ENCODE results near the gene HRH2.

Gene HRH2

DNA sequence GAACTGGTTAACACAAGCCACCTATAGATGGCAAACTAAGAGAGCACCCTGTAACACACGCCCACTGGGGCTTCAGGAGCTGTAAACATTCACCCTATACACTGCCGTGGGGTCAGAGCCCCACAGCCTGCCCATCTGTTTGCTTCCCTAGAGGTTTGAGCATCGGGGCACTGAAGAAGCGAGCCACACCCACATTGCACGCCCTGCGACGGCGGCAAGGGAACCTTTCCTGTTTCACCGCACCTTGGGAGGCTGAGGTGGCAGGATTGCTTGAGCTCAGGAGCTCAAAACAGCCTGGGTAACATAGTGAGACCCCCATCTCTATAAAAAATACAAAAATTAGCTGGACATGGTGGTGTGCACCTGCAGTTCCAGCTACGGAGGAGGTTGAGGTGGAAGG is 76.6 kb downstream of the HRH2 start:
- no peak overlapping the region for H3K9ac ChIP-seq (ENCODE audit: low read depth in 1 of 2, low read length in 2 of 2)
- H3K36me3 ChIP-seq (ENCODE audit: control insufficient read depth in 1 of 2, insufficient read depth in 2 of 2, low read length in 2 of 2) = no peaks in the 10 kb centered on the region
- H3K9me3 ChIP-seq (ENCODE audit: control insufficient read depth in 1 of 2, low read length in 2 of 2) = no peaks in the 10 kb centered on the region
- H3K4me3 ChIP-seq (ENCODE audit: low read depth in 1 of 2, low read length in 2 of 2) = no peak overlapping the region
- peaks cover 0 to 7% of the 10 kb centered on the region in 2 donors for H3K4me1 ChIP-seq (ENCODE audit: control insufficient read depth in 1 of 2, insufficient read depth in 2 of 2, low read length in 2 of 2)
- no peak overlapping the region for H3K27ac ChIP-seq (ENCODE audit: low read depth, low read length)
- peaks cover 3 to 5% of the 10 kb centered on the region in 2 donors for H3K27me3 ChIP-seq (ENCODE audit: control insufficient read depth in 1 of 2, insufficient read depth in 2 of 2, low read length in 2 of 2)

DNA sequence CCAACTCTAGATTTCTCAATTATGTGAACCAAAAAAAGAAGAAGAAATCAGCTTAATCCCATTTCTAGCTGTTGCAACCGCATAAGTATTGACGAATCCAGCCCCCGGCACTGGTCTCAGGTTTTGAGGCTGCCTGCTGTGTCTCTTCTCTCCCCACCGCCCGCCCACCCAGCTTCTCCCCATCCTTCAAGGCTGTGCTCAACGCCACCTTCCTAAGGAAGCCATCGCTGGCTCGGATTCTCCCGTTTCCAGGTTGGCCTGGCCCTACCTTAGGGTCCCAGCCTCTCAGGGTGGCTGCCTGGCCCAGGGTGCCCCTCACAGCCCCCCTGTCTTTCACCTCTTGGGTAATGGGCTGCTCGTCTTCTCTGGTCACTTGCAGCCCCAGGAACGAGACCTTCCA is 77.8 kb downstream of the HRH2 start:
- Histone ChIP-seq H3K36me3 (ENCODE audit: control insufficient read depth in 1 of 2, insufficient read depth in 2 of 2, low read length in 2 of 2) (no peaks in the 10 kb centered on the region), H3K9me3 (ENCODE audit: control insufficient read depth in 1 of 2, low read length in 2 of 2) (no peaks in the 10 kb centered on the region), H3K9ac (ENCODE audit: low read depth in 1 of 2, low read length in 2 of 2) (no peak overlapping the region), H3K27ac (ENCODE audit: low read depth, low read length) (no peak overlapping the region), H3K4me3 (ENCODE audit: low read depth in 1 of 2, low read length in 2 of 2) (no peak overlapping the region), H3K27me3 (ENCODE audit: control insufficient read depth in 1 of 2, insufficient read depth in 2 of 2, low read length in 2 of 2) (peaks cover 0 to 5% of the 10 kb centered on the region in 2 donors), H3K4me1 (ENCODE audit: control insufficient read depth in 1 of 2, insufficient read depth in 2 of 2, low read length in 2 of 2) (no peaks in the 10 kb centered on the region)

DNA sequence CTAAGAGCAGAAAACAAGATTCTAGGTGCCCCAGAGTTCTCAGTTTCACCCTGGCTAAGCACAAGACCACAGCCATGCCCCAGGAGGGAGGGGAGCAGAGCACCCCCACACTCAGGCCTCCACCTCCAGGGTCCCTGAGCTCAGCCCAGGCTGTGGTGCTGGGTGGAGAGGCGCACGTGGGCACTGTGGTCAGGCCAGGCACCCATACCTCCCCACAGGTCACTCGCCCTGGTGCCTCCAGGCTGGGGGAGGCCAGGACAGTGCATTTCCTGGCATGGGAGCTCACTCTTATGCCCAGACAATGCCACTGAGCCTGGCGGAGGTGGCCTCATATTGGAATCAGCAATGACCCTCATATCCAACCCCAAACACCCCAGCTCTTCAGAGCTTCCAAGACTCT is 78.8 kb downstream of the HRH2 start:
- H3K36me3 ChIP-seq (ENCODE audit: control insufficient read depth in 1 of 2, insufficient read depth in 2 of 2, low read length in 2 of 2) = no peaks in the 10 kb centered on the region
- H3K27ac ChIP-seq (ENCODE audit: low read depth, low read length) = no peak overlapping the region
- H3K4me1 ChIP-seq (ENCODE audit: control insufficient read depth in 1 of 2, insufficient read depth in 2 of 2, low read length in 2 of 2) = no peaks in the 10 kb centered on the region
- no peak overlapping the region for H3K4me3 ChIP-seq (ENCODE audit: low read depth in 1 of 2, low read length in 2 of 2)
- H3K9ac ChIP-seq (ENCODE audit: low read depth in 1 of 2, low read length in 2 of 2) = no peak overlapping the region
- H3K9me3 ChIP-seq (ENCODE audit: control insufficient read depth in 1 of 2, low read length in 2 of 2) = no peaks in the 10 kb centered on the region
- peaks cover 0 to 5% of the 10 kb centered on the region in 2 donors for H3K27me3 ChIP-seq (ENCODE audit: control insufficient read depth in 1 of 2, insufficient read depth in 2 of 2, low read length in 2 of 2)

DNA sequence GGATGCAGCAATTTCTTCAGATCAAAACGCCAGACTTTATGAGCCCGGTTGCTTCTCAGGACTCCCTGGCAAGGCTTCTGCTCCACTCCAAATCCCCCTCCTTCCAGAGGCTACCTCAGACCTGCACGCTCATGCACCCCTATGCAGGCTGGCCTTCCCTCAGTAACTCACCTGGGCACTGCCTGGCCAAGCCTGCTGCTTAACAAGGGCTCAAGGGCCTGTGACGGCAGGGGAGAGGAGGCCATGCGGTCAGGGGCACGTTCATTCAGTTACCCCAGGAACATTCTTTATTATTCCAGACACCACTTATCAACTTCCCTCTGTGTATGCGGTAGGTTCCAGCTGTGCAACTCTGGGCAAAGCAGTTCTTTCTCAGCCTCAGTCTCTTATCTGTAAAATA is 79.6 kb downstream of the HRH2 start:
- Histone ChIP-seq H3K4me3 (ENCODE audit: low read depth in 1 of 2, low read length in 2 of 2) (no peak overlapping the region), H3K9ac (ENCODE audit: low read depth in 1 of 2, low read length in 2 of 2) (no peak overlapping the region), H3K27me3 (ENCODE audit: control insufficient read depth in 1 of 2, insufficient read depth in 2 of 2, low read length in 2 of 2) (peaks cover 0 to 5% of the 10 kb centered on the region in 2 donors)

DNA sequence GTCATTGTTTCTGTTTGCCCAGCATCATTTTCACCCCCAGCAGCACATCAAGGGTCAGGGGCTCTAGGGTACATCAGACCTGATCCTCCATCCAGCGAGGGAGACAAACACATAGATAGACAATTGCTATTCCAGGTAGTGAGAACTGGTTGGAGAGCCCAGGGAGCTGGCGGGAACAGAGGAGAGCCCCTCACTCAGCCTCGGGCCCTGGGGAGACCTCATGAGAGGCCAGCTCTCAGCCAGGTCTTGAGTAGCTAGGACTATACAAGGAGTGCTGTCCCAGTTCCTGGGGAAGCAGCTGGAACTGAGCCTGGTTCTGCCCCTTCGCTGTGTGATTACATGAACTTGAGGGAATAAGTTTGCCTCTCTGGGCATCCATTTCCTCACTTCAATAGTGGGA is 80.3 kb downstream of the HRH2 start:
- H3K9ac ChIP-seq (ENCODE audit: low read depth in 1 of 2, low read length in 2 of 2) = no peak overlapping the region
- H3K27ac ChIP-seq (ENCODE audit: low read depth, low read length) = no peak overlapping the region
- peaks cover 0 to 5% of the 10 kb centered on the region in 2 donors for H3K27me3 ChIP-seq (ENCODE audit: control insufficient read depth in 1 of 2, insufficient read depth in 2 of 2, low read length in 2 of 2)
- H3K4me1 ChIP-seq (ENCODE audit: control insufficient read depth in 1 of 2, insufficient read depth in 2 of 2, low read length in 2 of 2) = no peaks in the 10 kb centered on the region
- H3K4me3 ChIP-seq (ENCODE audit: low read depth in 1 of 2, low read length in 2 of 2) = no peak overlapping the region
- no peaks in the 10 kb centered on the region for H3K36me3 ChIP-seq (ENCODE audit: control insufficient read depth in 1 of 2, insufficient read depth in 2 of 2, low read length in 2 of 2)
- H3K9me3 ChIP-seq (ENCODE audit: control insufficient read depth in 1 of 2, low read length in 2 of 2) = no peaks in the 10 kb centered on the region

More for the DNA sequence above, 79.6 kb downstream of the HRH2 start:
- Histone ChIP-seq H3K27ac (ENCODE audit: low read depth, low read length) (no peak overlapping the region), H3K36me3 (ENCODE audit: control insufficient read depth in 1 of 2, insufficient read depth in 2 of 2, low read length in 2 of 2) (no peaks in the 10 kb centered on the region), H3K4me1 (ENCODE audit: control insufficient read depth in 1 of 2, insufficient read depth in 2 of 2, low read length in 2 of 2) (no peaks in the 10 kb centered on the region), H3K9me3 (ENCODE audit: control insufficient read depth in 1 of 2, low read length in 2 of 2) (no peaks in the 10 kb centered on the region)

DNA sequence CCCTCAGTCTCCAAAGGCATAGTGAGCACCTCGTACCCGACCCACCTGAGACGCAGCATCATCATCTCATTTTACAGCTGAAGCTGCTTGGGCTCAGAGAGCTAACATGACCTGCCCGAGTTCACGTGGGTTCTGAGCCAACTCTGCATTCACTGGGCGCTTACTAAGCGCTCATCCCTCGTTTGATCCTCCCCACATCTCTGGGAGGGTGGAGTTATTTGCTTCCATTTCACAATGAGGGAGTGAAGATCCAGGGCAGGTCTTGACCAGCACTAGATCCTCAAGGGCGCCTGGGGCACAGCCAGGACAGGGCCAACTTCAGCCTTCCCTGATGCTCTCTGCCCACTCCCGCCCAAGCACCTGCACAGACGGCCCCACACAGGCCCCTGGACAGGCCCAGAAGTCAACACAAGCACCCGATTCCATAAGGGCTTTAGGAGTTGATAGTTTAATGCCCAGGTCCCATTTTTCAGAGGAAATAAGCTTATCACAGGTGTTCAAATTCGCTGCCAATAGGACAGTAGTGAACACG is 80.8 kb downstream of the HRH2 start:
- no peak overlapping the region for H3K27ac ChIP-seq (ENCODE audit: low read depth, low read length)
- H3K36me3 ChIP-seq (ENCODE audit: control insufficient read depth in 1 of 2, insufficient read depth in 2 of 2, low read length in 2 of 2) = no peaks in the 10 kb centered on the region
- no peaks in the 10 kb centered on the region for H3K4me1 ChIP-seq (ENCODE audit: control insufficient read depth in 1 of 2, insufficient read depth in 2 of 2, low read length in 2 of 2)
- no peaks in the 10 kb centered on the region for H3K9me3 ChIP-seq (ENCODE audit: control insufficient read depth in 1 of 2, low read length in 2 of 2)
- H3K4me3 ChIP-seq (ENCODE audit: low read depth in 1 of 2, low read length in 2 of 2) = no peak overlapping the region
- H3K9ac ChIP-seq (ENCODE audit: low read depth in 1 of 2, low read length in 2 of 2) = no peak overlapping the region
- H3K27me3 ChIP-seq (ENCODE audit: control insufficient read depth in 1 of 2, insufficient read depth in 2 of 2, low read length in 2 of 2) = peaks cover 0 to 5% of the 10 kb centered on the region in 2 donors

DNA sequence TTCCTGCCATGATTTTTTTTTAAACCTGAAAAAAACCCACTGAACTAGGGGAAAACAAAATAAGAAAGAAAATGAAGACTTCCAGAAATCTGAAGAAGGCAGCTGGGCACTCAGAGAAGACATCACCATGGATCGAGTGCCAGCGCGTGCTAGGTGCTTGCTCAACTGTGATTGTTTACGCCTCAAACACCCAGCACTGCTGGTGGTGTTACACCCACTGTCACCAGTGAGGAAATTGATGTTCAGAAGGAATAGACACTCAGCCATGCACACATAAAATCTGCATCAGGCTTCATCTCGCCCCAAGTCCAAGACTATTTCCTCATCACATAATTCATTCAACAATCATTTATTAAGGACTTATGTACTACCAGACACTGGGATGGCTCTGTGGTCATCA is 82.1 kb downstream of the HRH2 start:
- H3K27ac ChIP-seq (ENCODE audit: low read depth, low read length) = no peak overlapping the region
- no peaks in the 10 kb centered on the region for H3K36me3 ChIP-seq (ENCODE audit: control insufficient read depth in 1 of 2, insufficient read depth in 2 of 2, low read length in 2 of 2)
- H3K9ac ChIP-seq (ENCODE audit: low read depth in 1 of 2, low read length in 2 of 2) = no peak overlapping the region
- H3K4me3 ChIP-seq (ENCODE audit: low read depth in 1 of 2, low read length in 2 of 2) = no peak overlapping the region
- peaks cover 3 to 5% of the 10 kb centered on the region in 2 donors for H3K27me3 ChIP-seq (ENCODE audit: control insufficient read depth in 1 of 2, insufficient read depth in 2 of 2, low read length in 2 of 2)
- H3K9me3 ChIP-seq (ENCODE audit: control insufficient read depth in 1 of 2, low read length in 2 of 2) = no peaks in the 10 kb centered on the region
- H3K4me1 ChIP-seq (ENCODE audit: control insufficient read depth in 1 of 2, insufficient read depth in 2 of 2, low read length in 2 of 2) = no peaks in the 10 kb centered on the region

DNA sequence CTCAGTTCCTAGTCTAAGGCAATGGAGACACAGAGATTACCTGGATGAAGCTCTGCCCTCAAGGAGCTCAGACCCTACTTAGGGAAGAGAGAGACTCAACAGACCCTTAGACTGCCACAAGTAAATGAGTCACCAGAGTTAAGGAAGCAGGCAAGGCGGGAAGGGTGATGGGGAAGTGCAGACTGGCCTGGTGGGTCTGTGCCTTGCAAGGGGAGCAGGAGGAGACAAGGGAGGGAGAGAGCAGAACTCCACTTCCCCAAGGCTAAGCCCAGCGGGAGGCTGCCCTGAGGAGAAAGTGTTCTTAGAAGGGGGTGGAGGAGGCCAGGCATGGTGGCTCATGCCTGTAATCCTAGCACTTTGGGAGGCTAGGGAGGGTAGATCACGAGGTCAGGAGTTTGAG is 83.7 kb downstream of the HRH2 start:
- Histone ChIP-seq H3K36me3 (ENCODE audit: control insufficient read depth in 1 of 2, insufficient read depth in 2 of 2, low read length in 2 of 2) (no peaks in the 10 kb centered on the region), H3K27me3 (ENCODE audit: control insufficient read depth in 1 of 2, insufficient read depth in 2 of 2, low read length in 2 of 2) (peaks cover 3 to 5% of the 10 kb centered on the region in 2 donors), H3K9ac (ENCODE audit: low read depth in 1 of 2, low read length in 2 of 2) (no peak overlapping the region), H3K4me1 (ENCODE audit: control insufficient read depth in 1 of 2, insufficient read depth in 2 of 2, low read length in 2 of 2) (no peaks in the 10 kb centered on the region), H3K4me3 (ENCODE audit: low read depth in 1 of 2, low read length in 2 of 2) (no peak overlapping the region), H3K9me3 (ENCODE audit: control insufficient read depth in 1 of 2, low read length in 2 of 2) (no peaks in the 10 kb centered on the region), H3K27ac (ENCODE audit: low read depth, low read length) (no peak overlapping the region)

DNA sequence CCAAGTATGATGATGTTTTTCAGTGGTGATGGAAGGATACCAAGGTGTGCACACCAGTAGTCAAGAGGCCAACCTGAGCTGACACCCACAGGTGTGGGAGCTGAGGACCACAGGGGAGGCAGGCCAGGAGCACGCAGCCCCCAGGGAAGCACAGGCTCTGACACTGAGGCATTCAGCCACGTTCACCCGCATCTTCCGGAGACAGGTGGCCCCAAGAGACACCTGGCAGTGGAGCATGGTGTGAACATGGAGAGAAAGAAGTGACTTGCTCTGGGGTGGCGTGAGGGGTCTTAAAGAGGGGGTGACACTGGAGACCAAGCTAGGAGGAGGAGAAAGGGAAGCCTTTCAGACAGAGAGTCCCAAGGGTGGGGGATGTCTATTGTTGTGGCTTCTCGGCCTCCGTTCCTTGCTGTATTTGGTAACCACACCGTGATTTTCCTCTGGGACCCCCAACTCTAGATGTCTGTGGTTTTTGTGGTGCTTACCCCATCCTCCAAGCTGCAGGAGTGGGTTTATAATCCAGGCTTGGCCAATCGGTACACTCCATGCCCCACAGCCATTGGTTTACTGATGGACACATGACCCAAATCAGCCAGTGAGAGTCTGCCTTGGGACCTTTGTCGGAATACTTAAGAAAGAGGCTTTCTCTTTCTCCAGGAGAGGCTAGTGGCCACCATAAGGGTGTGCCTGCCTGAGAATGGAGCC is 84.6 kb downstream of the HRH2 start:
- Histone ChIP-seq H3K27ac (ENCODE audit: low read depth, low read length) (no peak overlapping the region), H3K4me1 (ENCODE audit: control insufficient read depth in 1 of 2, insufficient read depth in 2 of 2, low read length in 2 of 2) (no peaks in the 10 kb centered on the region), H3K9me3 (ENCODE audit: control insufficient read depth in 1 of 2, low read length in 2 of 2) (no peaks in the 10 kb centered on the region), H3K9ac (ENCODE audit: low read depth in 1 of 2, low read length in 2 of 2) (no peak overlapping the region), H3K27me3 (ENCODE audit: control insufficient read depth in 1 of 2, insufficient read depth in 2 of 2, low read length in 2 of 2) (peaks cover 3 to 5% of the 10 kb centered on the region in 2 donors), H3K36me3 (ENCODE audit: control insufficient read depth in 1 of 2, insufficient read depth in 2 of 2, low read length in 2 of 2) (no peaks in the 10 kb centered on the region), H3K4me3 (ENCODE audit: low read depth in 1 of 2, low read length in 2 of 2) (no peak overlapping the region)

DNA sequence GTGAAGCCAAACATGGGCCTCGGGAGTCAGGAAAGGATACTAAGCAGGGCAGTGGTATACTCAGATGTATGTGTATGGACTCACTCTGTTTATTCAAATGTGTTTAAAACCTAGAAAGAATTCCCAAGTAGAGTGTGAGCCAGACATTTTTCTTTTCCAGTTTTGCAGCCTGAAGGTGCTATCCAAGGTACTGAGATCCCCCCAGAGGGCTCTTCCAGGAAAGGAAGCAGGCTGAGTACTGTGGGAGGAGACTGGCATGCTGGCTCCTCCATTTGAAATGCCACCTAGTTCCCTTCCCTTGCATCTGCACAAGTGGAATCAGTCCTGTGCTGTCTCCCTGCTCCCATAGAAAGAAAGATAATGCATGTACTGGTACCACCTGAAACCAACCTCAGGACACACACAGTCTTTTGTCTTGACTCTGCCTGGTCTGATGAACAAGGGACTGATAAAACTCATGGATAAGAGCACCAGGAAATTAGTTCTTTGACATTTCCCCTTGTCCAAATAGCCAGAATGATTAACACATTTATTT is 85.9 kb downstream of the HRH2 start:
- Histone ChIP-seq H3K27ac (ENCODE audit: low read depth, low read length) (no peak overlapping the region), H3K9me3 (ENCODE audit: control insufficient read depth in 1 of 2, low read length in 2 of 2) (no peaks in the 10 kb centered on the region), H3K4me3 (ENCODE audit: low read depth in 1 of 2, low read length in 2 of 2) (no peak overlapping the region), H3K36me3 (ENCODE audit: control insufficient read depth in 1 of 2, insufficient read depth in 2 of 2, low read length in 2 of 2) (no peaks in the 10 kb centered on the region), H3K27me3 (ENCODE audit: control insufficient read depth in 1 of 2, insufficient read depth in 2 of 2, low read length in 2 of 2) (peaks cover 0 to 3% of the 10 kb centered on the region in 2 donors), H3K9ac (ENCODE audit: low read depth in 1 of 2, low read length in 2 of 2) (no peak overlapping the region), H3K4me1 (ENCODE audit: control insufficient read depth in 1 of 2, insufficient read depth in 2 of 2, low read length in 2 of 2) (no peaks in the 10 kb centered on the region)

Data from duodenal mucosa (tissue), 2 donors.